KMS-11 (cell line): ENCODE measurements around the gene PRDX2.
"Not testable (repeated sequence)": the region's sequence is repeated elsewhere in the genome, so short reads cannot be mapped to it uniquely, and the experiment has no call there.

Source experiments
- H2AFZ ChIP-seq: fragments of 200-600 bp; sonication (generic); 2 replicates; pipeline ENCODE4 v1.6.1; 2016; ENCODE audit warnings: antibody characterized with exemption, mixed run types, low read depth
- H3K27ac ChIP-seq: fragments of 200-600 bp; sonication (generic); 2 replicates; pipeline ENCODE4 v1.6.1; 2016; ENCODE audit warnings: mild to moderate bottlenecking, mixed run types
- H3K27me3 ChIP-seq: fragments of 200-600 bp; sonication (generic); 2 replicates; pipeline ENCODE4 v1.6.1; 2017; ENCODE audit warnings: mild to moderate bottlenecking, low read depth, mixed run types, moderate library complexity; ENCODE audit not compliant: insufficient read depth
- H3K36me3 ChIP-seq: fragments of 200-600 bp; sonication (generic); 2 replicates; pipeline ENCODE4 v1.6.1; 2017; ENCODE audit warnings: mild to moderate bottlenecking, mixed run types; ENCODE audit not compliant: insufficient read depth
- H3K4me1 ChIP-seq: fragments of 200-600 bp; sonication (generic); 2 replicates; pipeline ENCODE4 v1.6.1; 2016; ENCODE audit warnings: mild to moderate bottlenecking, low read depth, mixed run types; ENCODE audit not compliant: poor library complexity, severe bottlenecking
- H3K4me2 ChIP-seq: fragments of 200-600 bp; sonication (generic); 2 replicates; pipeline ENCODE4 v1.7.0; 2016; ENCODE audit warnings: mild to moderate bottlenecking, mixed run types
- H3K4me3 ChIP-seq: fragments of 200-600 bp; sonication (generic); IDR thresholded peaks from 2 replicates; pipeline ENCODE4 v1.6.1; 2017; ENCODE audit warnings: low read depth, low read length, mixed read lengths; ENCODE audit not compliant: insufficient read depth
- H3K79me2 ChIP-seq: fragments of 200-600 bp; sonication (generic); 2 replicates; pipeline ENCODE4 v1.6.1; 2016; ENCODE audit warnings: low read depth, mixed run types; ENCODE audit not compliant: insufficient read depth
- H3K9ac ChIP-seq: fragments of 200-600 bp; sonication (generic); 2 replicates; pipeline ENCODE4 v1.6.1; 2016; ENCODE audit warnings: mild to moderate bottlenecking, mixed run types
- H4K20me1 ChIP-seq: fragments of 200-600 bp; sonication (generic); 2 replicates; pipeline ENCODE4 v1.6.1; 2016; ENCODE audit warnings: mild to moderate bottlenecking, mixed run types; ENCODE audit not compliant: insufficient read depth
- TF ChIP-seq, protein P1 (sequence below): fragments of 200-600 bp; sonication (generic); conservative IDR thresholded peaks from 2 replicates; pipeline ENCODE4 v1.6.1; 2017; ENCODE audit warnings: low read depth, mild to moderate bottlenecking, antibody characterized with exemption, low read length, moderate library complexity, mixed read lengths

PRDX2 gene

DNA sequence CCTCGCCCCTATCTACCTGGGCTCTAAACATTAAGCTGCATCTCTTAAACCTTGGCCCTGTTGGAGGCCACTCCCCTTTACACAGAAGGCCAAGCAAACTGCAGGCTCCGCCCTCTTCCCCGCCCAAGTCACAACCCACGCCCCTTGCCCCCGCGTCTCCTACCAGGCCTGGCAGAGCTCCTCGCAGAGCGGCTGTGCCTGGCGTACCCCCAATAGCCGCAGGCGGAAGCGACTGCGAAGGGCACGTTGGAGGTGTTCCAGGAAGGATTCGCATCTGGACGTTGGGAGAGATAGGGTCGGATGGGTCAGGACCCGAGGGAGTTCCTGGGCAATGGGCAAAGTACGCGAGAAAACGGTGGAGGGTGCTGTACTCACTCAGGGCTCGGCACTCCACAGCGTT lies 26.9 kb upstream of the PRDX2 start:
- TF ChIP-seq, protein P1, sequence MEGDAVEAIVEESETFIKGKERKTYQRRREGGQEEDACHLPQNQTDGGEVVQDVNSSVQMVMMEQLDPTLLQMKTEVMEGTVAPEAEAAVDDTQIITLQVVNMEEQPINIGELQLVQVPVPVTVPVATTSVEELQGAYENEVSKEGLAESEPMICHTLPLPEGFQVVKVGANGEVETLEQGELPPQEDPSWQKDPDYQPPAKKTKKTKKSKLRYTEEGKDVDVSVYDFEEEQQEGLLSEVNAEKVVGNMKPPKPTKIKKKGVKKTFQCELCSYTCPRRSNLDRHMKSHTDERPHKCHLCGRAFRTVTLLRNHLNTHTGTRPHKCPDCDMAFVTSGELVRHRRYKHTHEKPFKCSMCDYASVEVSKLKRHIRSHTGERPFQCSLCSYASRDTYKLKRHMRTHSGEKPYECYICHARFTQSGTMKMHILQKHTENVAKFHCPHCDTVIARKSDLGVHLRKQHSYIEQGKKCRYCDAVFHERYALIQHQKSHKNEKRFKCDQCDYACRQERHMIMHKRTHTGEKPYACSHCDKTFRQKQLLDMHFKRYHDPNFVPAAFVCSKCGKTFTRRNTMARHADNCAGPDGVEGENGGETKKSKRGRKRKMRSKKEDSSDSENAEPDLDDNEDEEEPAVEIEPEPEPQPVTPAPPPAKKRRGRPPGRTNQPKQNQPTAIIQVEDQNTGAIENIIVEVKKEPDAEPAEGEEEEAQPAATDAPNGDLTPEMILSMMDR, result no peak
- Histone ChIP-seq H3K4me3 (no peak overlapping the region), H4K20me1 (no peaks in the 10 kb centered on the region), H3K36me3 (no peaks in the 10 kb centered on the region), H3K4me2 (no peak overlapping the region), H3K27me3 (peaks cover 32% of the 10 kb centered on the region), H3K9ac (no peak overlapping the region), H3K79me2 (no peaks in the 10 kb centered on the region), H2AFZ (no peak overlapping the region), H3K4me1 (peaks cover 10% of the 10 kb centered on the region), H3K27ac (no peak overlapping the region)

DNA sequence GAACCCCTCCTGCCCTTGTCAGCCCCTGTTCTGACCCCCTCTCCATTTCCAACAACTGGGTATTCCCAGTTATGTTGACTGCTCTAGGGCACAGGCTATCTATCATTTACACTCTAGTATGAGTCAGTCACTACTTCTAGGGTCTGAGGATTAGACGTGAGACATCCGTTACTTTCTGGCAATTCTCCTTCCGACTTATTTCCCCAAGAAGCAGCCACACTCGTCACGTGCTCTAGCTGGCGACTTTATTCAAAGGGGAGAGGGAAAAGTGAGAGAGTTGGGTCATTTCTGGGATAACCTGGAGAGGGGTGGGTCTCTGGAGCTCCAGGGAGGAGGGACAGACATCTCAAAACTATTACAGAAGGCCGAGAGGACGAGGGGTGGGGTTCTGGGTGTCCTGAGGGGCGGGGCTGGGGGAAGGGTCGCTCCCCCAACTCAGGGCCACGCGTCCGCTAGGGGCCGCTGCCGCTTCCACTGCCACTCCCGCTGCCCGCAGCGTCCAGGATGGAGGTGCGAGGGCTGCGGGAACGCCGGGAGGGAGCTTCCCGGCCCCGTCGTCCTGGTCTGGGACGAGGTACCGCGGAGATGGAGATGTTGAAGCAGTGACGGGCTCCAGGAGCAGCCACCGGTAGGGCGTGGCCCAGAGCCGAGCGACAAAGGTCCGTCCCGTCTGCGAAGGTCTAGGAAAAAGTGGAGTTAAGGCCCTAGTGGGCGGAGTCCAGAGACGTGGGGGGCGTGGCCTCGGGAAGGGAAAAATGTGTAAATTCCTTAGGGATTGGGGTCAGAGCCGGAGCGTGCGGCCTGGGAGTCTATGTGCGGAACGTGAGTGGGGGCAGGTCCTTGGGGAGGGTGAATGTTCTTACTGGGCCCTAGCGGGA lies 23.9 kb upstream of the PRDX2 start:
- TF ChIP-seq, protein P1, result peak; percentile 42
- no peaks in the 10 kb centered on the region for H4K20me1 ChIP-seq
- H3K27me3 ChIP-seq, result peaks cover 26% of the 10 kb centered on the region
- H3K9ac ChIP-seq, result no peak overlapping the region
- no peak overlapping the region for H2AFZ ChIP-seq
- no peak overlapping the region for H3K27ac ChIP-seq
- H3K36me3 ChIP-seq, result no peaks in the 10 kb centered on the region
- no peaks in the 10 kb centered on the region for H3K4me1 ChIP-seq
- no peaks in the 10 kb centered on the region for H3K79me2 ChIP-seq
- H3K4me2 ChIP-seq, result no peak overlapping the region
- H3K4me3 ChIP-seq, result no peak overlapping the region

DNA sequence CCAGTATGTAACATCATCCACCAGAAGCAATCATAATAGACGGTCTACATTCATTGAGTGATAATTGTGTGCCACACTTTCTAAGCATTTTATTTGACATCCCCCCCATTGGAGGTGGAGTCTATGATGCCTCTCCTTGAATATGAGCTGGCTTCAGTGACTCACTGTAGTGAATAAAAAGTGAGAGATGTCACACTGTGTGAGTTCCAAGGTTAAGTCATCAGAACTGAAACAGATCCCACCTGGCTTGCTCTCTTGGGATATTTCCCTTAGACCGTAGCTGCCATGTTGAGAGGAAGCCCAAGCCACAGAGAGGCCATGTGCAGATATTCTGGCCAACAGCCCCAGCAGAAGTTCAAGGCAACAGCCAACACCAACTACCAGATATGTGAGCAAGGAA lies 20.2 kb upstream of the PRDX2 start:
- Histone ChIP-seq H3K4me3 (no peak overlapping the region), H3K9ac (no peak overlapping the region), H3K27ac (no peak overlapping the region), H3K4me1 (no peaks in the 10 kb centered on the region), H4K20me1 (no peaks in the 10 kb centered on the region), H2AFZ (no peak overlapping the region), H3K36me3 (no peaks in the 10 kb centered on the region), H3K27me3 (peaks cover 2% of the 10 kb centered on the region; the same call in 1 of the 2 replicates), H3K4me2 (no peak overlapping the region), H3K79me2 (no peaks in the 10 kb centered on the region)
- TF ChIP-seq, protein P1, result no peak

DNA sequence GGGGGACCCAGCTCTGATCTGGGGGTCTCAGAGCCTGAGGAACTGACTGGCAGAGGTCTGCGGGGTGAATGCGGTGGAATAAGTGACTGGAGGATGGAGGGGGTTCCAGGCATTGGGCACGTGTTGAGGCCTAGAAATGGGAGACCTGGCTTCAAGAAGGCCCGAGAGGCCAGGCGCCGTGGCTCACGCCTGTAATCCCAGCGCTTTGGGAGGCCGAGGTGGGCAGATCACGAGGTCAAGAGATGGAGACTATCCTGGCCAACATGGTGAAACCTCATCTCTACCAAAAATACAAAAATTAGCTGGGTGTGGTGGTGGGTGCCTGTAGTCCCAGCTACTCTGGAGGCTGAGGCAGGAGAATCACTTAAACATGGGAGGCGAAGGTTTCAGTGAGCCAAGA lies 16.2 kb upstream of the PRDX2 start:
- not testable (repeated sequence) for H3K27me3 ChIP-seq, H3K4me3 ChIP-seq, H2AFZ ChIP-seq, H4K20me1 ChIP-seq, H3K36me3 ChIP-seq, H3K9ac ChIP-seq, H3K4me1 ChIP-seq, H3K4me2 ChIP-seq, H3K79me2 ChIP-seq, H3K27ac ChIP-seq

DNA sequence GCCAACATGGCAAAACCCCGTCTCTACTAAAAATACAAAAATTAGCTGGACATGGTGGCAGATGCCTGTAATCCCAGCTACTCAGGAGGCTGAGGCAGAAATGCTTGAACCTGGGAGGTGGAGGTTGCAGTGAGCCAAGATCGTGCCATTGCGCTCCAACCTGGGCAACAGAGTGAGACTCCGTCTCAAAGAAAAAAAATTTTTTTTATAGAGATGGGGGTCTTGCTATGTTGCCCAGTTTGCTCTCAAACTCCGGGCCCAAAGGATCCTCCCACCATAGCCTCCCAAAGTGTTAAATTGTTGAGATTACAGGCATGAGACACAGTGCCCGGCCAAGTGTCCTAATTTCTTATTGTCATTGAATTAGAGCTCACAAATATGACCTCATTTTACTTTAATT lies 15.6 kb upstream of the PRDX2 start:
- H3K4me3 ChIP-seq, H3K36me3 ChIP-seq, H3K4me2 ChIP-seq, H2AFZ ChIP-seq, H4K20me1 ChIP-seq, H3K4me1 ChIP-seq, H3K9ac ChIP-seq, H3K27ac ChIP-seq, H3K27me3 ChIP-seq, H3K79me2 ChIP-seq: not testable (repeated sequence)
